ENCODE data around the gene SECTM1.

SECTM1 gene

DNA sequence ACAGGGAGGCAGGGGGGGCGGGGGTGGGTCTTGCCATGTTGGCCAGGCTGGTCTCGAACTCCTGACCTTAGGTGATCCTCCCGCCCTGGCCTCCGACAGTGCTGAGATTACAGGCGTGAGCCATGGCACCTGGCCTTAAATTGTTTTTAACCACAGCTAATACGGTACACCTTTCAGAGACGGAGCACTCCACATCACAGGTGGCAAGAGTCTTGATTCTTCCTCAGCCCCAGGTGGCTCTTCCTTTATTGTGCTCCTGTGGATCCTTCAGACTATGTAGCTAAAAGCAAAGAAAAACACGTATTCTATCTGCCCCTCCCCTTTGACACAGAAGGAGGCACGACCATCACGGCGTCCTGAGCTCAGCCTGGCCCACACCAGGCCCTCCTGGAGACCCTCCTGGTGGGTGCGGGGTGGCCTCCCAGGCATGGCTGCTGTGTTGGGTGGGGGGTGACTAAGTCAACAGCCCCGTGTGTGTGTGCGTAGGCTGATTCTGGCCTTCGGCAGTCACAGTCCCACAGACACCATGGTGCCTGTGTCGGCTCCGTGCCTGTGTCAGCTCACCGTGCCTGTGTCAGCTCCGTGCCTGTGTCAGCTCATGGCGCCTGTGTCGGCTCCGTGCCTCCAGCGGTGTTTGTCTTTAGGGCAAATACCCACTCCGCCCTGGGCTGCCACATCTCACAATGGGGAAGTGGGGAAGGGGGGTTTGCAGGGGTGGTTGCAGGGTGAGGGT lies 10.8 kb upstream of the SECTM1 start:
- TF ChIP-seq, protein P1, sequence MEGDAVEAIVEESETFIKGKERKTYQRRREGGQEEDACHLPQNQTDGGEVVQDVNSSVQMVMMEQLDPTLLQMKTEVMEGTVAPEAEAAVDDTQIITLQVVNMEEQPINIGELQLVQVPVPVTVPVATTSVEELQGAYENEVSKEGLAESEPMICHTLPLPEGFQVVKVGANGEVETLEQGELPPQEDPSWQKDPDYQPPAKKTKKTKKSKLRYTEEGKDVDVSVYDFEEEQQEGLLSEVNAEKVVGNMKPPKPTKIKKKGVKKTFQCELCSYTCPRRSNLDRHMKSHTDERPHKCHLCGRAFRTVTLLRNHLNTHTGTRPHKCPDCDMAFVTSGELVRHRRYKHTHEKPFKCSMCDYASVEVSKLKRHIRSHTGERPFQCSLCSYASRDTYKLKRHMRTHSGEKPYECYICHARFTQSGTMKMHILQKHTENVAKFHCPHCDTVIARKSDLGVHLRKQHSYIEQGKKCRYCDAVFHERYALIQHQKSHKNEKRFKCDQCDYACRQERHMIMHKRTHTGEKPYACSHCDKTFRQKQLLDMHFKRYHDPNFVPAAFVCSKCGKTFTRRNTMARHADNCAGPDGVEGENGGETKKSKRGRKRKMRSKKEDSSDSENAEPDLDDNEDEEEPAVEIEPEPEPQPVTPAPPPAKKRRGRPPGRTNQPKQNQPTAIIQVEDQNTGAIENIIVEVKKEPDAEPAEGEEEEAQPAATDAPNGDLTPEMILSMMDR (IDR thresholded peaks at IDR 0.05; ENCODE audit: control insufficient read depth, insufficient read depth, low read depth, low read length, missing control alignments), result no peak
- no peak for DNase-seq (ENCODE audit: low read depth)
- no peak overlapping the region for H3K4me3 ChIP-seq (ENCODE audit: control insufficient read depth, low read depth, low read length)

DNA sequence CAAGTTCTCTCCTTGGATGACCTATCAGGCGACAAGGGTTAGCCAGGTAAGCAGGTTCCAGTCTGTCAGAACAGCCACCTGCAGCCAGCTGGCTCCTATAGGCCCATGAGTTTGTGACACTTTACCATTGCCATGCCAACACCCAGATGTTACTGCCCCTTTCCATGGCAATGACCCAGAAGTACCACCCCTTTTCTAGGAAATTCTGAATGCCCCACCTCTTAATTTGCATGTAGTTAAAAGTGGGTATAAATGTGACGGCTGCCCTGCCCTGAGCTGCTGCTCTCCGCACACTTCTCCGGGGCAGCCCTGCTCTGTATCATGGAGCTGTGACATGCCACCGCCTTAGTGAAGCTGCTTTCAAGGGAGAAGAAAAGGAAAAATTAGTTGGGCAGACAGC lies 10.0 kb upstream of the SECTM1 start:
- no peak for DNase-seq (ENCODE audit: low read depth)
- TF ChIP-seq, protein P1 (IDR thresholded peaks at IDR 0.05; ENCODE audit: control insufficient read depth, insufficient read depth, low read depth, low read length, missing control alignments), result no peak
- H3K4me3 ChIP-seq (ENCODE audit: control insufficient read depth, low read depth, low read length), result no peak overlapping the region

DNA sequence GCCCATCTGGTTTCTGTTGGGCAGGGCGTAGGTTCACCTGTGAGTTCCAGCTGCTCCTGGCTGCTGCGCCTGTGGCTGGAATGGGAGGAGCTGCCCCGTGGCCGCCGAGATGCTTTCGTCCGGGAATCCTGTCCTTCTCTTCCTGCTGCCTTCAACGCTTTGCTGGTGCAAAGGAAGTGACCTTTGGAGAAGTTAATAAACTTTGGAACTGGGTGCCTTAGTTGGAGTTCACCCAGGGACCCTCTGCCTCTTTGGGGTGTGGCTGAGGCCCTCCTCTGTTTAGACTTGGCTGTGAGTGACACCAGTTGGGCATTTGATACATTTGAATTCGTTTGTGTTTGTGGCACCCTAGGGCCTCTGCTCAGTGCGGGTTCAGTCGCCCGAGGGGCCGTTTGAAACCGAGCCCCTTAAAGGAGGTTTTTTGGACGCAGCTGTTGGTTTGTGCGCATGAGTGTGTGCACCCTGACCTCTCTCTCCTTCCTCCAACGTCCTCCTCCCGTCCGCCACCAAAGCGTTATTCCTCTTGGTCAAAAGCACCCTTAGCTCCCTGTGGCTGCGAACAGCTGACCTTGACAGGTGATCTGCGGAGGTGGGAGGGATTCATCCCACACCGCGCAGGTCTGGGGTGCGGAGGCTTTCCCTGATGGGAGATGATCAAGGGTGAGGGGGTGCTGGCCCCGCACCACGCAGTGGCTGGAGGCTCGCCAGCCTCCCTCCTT lies 9.0 kb upstream of the SECTM1 start:
- TF ChIP-seq, protein P1 (IDR thresholded peaks at IDR 0.05; ENCODE audit: control insufficient read depth, insufficient read depth, low read depth, low read length, missing control alignments), result no peak
- no peak for DNase-seq (ENCODE audit: low read depth)
- H3K4me3 ChIP-seq (ENCODE audit: control insufficient read depth, low read depth, low read length), result no peak overlapping the region

DNA sequence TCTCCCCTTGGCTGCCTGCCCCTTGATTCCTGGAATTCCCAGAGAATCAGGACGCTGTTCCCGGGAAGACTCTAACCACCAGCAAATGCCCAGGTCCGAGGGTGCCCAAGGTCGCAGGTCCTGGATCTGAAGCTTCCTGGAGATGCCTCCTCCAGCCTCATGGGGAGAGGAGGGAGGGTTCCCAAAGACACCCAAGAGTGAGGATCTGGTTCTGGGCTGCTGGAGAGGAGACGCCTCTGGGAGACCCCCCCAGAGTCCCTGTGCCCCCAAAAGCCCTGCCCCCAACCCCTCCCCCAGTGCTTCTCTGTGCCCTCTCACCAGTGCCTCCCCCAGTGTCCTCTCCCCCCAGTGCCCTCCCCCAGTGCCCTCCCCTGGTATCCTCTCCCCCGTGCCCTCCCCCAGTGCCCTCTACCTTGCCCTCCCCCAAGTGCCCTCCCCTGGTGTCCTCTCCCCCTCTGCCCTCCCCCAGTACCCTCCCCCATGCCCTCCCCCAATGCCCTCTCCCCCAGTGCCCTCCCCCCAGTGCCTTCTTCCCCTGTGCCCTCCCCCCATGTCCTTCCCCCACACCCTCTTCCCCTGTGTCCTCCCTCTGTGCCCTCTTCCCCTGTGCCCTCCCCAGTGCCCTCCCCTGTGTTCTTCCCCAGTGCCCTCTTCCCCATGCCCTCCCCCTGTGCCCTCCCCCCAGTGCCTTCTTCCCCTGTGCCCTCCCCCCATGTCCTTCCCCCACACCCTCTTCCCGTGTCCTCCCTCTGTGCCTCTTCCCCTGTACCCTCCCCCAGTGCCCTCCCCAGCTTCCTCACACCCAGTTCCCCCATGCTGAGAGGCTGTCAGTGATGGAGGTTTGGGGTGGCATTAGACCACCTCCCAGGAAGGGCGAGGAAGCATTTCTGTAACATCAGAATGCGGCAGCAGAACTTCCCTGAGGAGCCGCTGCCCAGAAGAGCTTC lies 6.3 kb upstream of the SECTM1 start:
- H3K4me3 ChIP-seq (ENCODE audit: control insufficient read depth, low read depth, low read length), result peak overlapping the region; percentile 31
- no peak for DNase-seq (ENCODE audit: low read depth)
- TF ChIP-seq, protein P1 (IDR thresholded peaks at IDR 0.05; ENCODE audit: control insufficient read depth, insufficient read depth, low read depth, low read length, missing control alignments), result no peak

DNA sequence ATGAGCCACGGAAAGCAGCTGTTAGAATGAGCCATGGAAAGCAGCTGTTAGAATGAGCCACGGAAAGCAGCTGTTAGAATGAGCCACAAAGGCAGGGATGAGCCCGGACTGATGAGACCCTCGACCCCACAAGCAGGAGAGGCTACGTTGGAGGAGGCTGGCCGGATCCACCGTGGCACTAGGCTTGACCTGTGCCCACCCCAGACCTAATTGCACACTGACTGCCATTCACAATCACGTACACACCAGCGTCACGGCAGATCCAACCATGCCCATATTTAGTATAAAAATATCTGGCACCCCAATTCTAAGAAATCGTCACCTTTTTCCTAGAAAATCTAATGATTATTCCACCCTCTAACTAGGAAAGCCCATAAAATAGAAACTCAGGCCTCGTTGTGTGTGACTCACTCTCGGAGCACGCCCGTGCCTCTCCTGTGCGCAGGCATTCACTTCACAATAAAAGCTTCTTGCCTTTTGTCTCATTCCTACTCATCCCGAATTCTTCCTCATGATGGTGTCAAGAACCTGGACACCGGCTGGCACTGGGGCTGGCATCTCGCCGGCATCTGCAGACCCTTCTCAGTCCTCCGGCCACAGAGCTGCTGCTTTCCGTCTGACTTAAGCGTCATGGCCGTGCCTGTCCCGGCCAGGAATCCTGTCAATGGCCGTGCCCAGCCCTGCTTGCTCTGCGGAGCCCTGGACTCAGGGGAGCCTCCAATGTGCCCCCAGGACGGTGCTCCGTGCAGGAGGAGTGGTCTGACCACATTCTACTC lies 5.5 kb upstream of the SECTM1 start:
- TF ChIP-seq, protein P1 (IDR thresholded peaks at IDR 0.05; ENCODE audit: control insufficient read depth, insufficient read depth, low read depth, low read length, missing control alignments), result no peak
- peak overlapping the region; percentile 31 for H3K4me3 ChIP-seq (ENCODE audit: control insufficient read depth, low read depth, low read length)
- peak; percentile 40 for DNase-seq (ENCODE audit: low read depth)

Measured in AG09309 (cell line).